ENCODE data around the gene ERC2.

The ERC2 gene

GRCh38 chr3:56428667-56429066, 39.6 kb downstream of the ERC2 start:
- no peak for DNase-seq (ENCODE audit: low read depth)
- H3K4me3 ChIP-seq (ENCODE audit: low read length), result no peak overlapping the region
- TF ChIP-seq CTCF (conservative IDR thresholded peaks at IDR 0.05; ENCODE audit: low read length), result no peak

- TF ChIP-seq CTCF (conservative IDR thresholded peaks at IDR 0.05; ENCODE audit: low read length), result no peak
- no peak overlapping the region for H3K4me3 ChIP-seq (ENCODE audit: low read length)
- DNase-seq (ENCODE audit: low read depth), result no peak
These were observed 43.4 kb downstream of the ERC2 start for GRCh38 chr3:56424885-56425284.

GRCh38 chr3:56424336-56424735, 43.9 kb downstream of the ERC2 start:
- no peak for TF ChIP-seq CTCF (conservative IDR thresholded peaks at IDR 0.05; ENCODE audit: low read length)
- no peak overlapping the region for H3K4me3 ChIP-seq (ENCODE audit: low read length)
- DNase-seq (ENCODE audit: low read depth), result no peak

- TF ChIP-seq CTCF (conservative IDR thresholded peaks at IDR 0.05; ENCODE audit: low read length), result no peak
- H3K4me3 ChIP-seq (ENCODE audit: low read length), result no peak overlapping the region
- DNase-seq (ENCODE audit: low read depth), result peak; percentile 6
These were observed 44.6 kb downstream of the ERC2 start for GRCh38 chr3:56423661-56424099.

GRCh38 chr3:56422316-56422715, 46.0 kb downstream of the ERC2 start:
- no peak for DNase-seq (ENCODE audit: low read depth)
- no peak for TF ChIP-seq CTCF (conservative IDR thresholded peaks at IDR 0.05; ENCODE audit: low read length)
- H3K4me3 ChIP-seq (ENCODE audit: low read length), result no peak overlapping the region

- TF ChIP-seq CTCF (conservative IDR thresholded peaks at IDR 0.05; ENCODE audit: low read length), result no peak
- no peak for DNase-seq (ENCODE audit: low read depth)
These were observed 47.1 kb downstream of the ERC2 start for GRCh38 chr3:56421205-56421604.

GRCh38 chr3:56415652-56416051, 52.6 kb downstream of the ERC2 start:
- TF ChIP-seq CTCF (conservative IDR thresholded peaks at IDR 0.05; ENCODE audit: low read length), result no peak
- H3K4me3 ChIP-seq (ENCODE audit: low read length), result no peak overlapping the region
- DNase-seq (ENCODE audit: low read depth), result peak; percentile 5

More at GRCh38 chr3:56421205-56421604, 47.1 kb downstream of the ERC2 start:
- H3K4me3 ChIP-seq (ENCODE audit: low read length), result no peak overlapping the region
